RWPE1 (cell line): ENCODE results near the gene BPIFB3.

ENCODE experiments used
- CTCF ChIA-PET: fragments of 350-600 bp; sonication (Branson Sonifier 250); formaldehyde crosslinking; extraction: SDS; loops from one replicate; lab custom pipeline; 2021; lab: Yijun Ruan, JAX
- POLR2A ChIA-PET: fragments of 400-600 bp; formaldehyde crosslinking; extraction: SDS; loops from one replicate; lab custom pipeline; 2020; ENCODE audit warnings: antibody characterized with exemption; ENCODE audit not compliant: low non-redundant PET; lab: Yijun Ruan, JAX
- DNase-seq: peaks from one replicate; pipeline ENCODE4 v3.0.0; 2012; ENCODE audit warnings: low spot score
- H3K27ac ChIP-seq: fragments of 450-650 bp; 2 replicates; pipeline ENCODE4 v1.5.1; 2017
- CTCF ChIP-seq: fragments of 450-650 bp; conservative IDR thresholded peaks from 2 replicates; pipeline ENCODE4 v1.5.1; 2017; ENCODE audit warnings: low read depth, mild to moderate bottlenecking

The BPIFB3 gene

GRCh38 chr20:33067806-33068205, 14.1 kb downstream of the BPIFB3 start:
- ChIA-PET POLR2A (no interaction called here), CTCF (interaction anchor here (0.6 to 1.5 kb wide), 3 partner anchors 8 to 46 kb away, joined by 3 to 8 read pairs (median 4); no protein-coding TSS in a partner anchor)
- no peak overlapping the region for H3K27ac ChIP-seq
- TF ChIP-seq CTCF, result no peak
- DNase-seq, result no peak

DNA sequence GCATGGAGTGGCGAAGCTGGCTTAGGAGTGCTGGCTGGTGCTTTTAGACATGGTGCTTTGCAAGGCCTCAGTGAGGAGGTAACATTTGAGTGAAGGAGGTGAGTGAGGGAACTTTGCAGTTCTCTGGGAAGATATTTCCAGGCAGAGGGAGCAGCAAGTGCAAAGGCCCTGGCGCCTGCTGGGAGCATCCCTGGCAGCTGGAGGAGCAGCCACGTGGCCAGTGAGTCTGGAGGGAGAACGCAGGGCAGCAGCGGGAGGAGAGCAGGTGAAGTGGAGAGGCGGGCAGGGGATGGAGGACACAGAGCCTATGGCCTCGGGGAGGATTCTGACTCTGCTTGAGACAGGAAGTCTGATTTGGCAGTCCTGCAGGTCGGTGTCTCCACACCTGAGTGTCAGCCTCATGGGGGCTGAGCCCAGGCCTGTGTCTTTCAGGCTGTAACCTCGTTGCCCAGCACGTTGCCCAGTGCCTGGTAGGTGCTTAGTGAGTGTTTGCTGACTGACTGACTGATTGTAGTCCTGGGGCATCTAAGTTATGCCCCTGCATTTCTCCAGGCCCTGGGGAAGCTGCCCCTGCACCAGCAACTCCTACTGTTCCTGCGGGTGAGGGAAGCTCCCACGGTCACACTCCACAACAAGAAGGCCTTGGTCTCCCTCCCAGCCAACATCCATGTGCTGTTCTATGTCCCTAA, 14.7 kb downstream of the BPIFB3 start:
- CTCF ChIA-PET, result interaction anchor here (0.5 to 0.6 kb wide), 2 partner anchors 40 to 122 kb away, joined by 3 to 5 read pairs; no protein-coding TSS in a partner anchor
- POLR2A ChIA-PET, result no interaction called here
- no peak for TF ChIP-seq CTCF

GRCh38 chr20:33069673-33070072, 16.0 kb downstream of the BPIFB3 start:
- TF ChIP-seq CTCF, result no peak
- ChIA-PET CTCF (interaction anchor here (1.2 kb wide), 2 partner anchors 9 to 167 kb away, joined by 3 read pairs; no protein-coding TSS in a partner anchor), POLR2A (no interaction called here)
- H3K27ac ChIP-seq, result no peak overlapping the region
- no peak for DNase-seq

More for the DNA sequence above, 14.7 kb downstream of the BPIFB3 start:
- H3K27ac ChIP-seq, result no peak overlapping the region
- DNase-seq, result no peak

- DNase-seq, result no peak
- no peak overlapping the region for H3K27ac ChIP-seq
- ChIA-PET CTCF (interaction anchor here (0.6 to 1.2 kb wide), 3 partner anchors 9 to 230 kb away, joined by 3 read pairs; no protein-coding TSS in a partner anchor), POLR2A (no interaction called here)
- TF ChIP-seq CTCF, result no peak
Observed at GRCh38 chr20:33070111-33071053, 16.7 kb downstream of the BPIFB3 start.

DNA sequence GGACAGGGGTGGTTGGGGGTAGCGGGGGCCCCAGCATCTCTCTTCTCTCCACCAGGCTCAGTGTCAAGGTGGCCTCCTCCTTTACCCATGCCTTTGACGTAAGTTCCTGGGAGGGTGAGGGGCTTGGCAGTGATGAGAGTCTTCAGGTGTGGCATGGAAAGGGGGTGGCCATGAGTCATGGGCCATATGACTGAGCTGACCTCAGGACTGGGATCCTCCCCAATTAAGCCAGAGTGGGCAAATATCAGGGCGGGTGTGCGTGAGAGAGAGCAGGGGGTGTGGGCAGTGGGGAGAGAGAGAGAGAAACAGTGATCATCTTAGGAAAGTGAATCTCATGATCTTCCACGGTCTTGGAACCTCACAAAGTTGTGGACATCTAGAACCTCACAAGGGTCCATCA, 17.5 kb downstream of the BPIFB3 start:
- TF ChIP-seq CTCF, result no peak
- no peak overlapping the region for H3K27ac ChIP-seq
- DNase-seq, result no peak
- CTCF ChIA-PET, result interaction anchor here (0.6 to 1.1 kb wide), 3 partner anchors 16 to 229 kb away, joined by 3 to 4 read pairs (median 3); no protein-coding TSS in a partner anchor
- POLR2A ChIA-PET, result no interaction called here

- CTCF ChIA-PET, result no interaction called here
- DNase-seq, result no peak
- POLR2A ChIA-PET, result no interaction called here
- TF ChIP-seq CTCF, result no peak
- no peak overlapping the region for H3K27ac ChIP-seq
Observed at GRCh38 chr20:33072362-33072761, 18.7 kb downstream of the BPIFB3 start.
